ENCODE measurements around the gene PPFIA4. TPM values are rescaled to one million over a fixed set of nuclear protein-coding genes. Genes with fewer than 3 reads are reported as not detected.

PPFIA4 gene
- total and polyA plus RNA-seq, 2 donors (not counting 3 experiments of a cell fraction or from before 2014, with no cell fraction given): 0.17 to 0.22 TPM

DNA sequence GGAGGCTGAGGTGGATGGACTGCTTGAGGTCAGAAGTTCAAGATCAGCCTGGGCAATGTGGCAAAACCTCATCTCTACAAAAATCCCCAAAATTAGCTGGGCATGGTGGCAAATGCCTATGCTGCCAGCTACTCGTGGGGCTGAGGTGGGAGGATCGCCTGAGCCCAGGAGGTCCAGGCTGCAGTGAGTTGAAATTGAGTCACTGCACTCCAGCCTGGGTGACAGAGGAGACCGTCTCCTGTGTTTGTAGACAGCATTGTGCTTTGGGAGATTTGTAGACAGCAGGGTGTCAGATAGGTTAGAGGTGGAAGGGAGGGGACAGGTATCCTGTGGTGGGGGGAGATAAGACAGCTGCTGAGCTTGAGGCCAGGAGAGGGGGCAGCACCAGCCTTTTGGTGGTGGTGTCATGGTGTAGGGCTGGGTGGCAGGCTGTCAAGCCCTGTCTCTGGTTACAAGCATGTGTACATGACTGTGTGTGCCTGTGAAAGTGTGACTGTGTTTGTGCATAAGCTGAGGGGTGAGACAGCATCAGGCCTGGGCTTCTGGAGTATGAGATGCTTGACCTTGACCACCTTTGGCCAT is 15.2 kb downstream of the PPFIA4 start:
- H3K4me1 ChIP-seq (ENCODE audit: control insufficient read depth, extremely low read depth, insufficient read depth, low read length): no peaks in the 10 kb centered on the region
- ChIA-PET POLR2A (no interaction called here), CTCF (interaction anchor here (1.0 to 7.3 kb wide), 10 partner anchors 9 to 232 kb away, joined by 3 to 363 read pairs (median 24); partner anchors contain the start of gene PPFIA4)
- DNase-seq (ENCODE audit: low read depth, low spot score): no peak
- no peak for FAIRE-seq
- H3K9ac ChIP-seq (replicated peaks; ENCODE audit: extremely low read depth, insufficient read depth, low read length): no peak overlapping the region
- no TSS peak for BruUV-seq (replicated peaks)
- H3K9me3 ChIP-seq (replicated peaks; ENCODE audit: control insufficient read depth, insufficient read depth, low read length): no peaks in the 10 kb centered on the region
- H3K27ac ChIP-seq (ENCODE audit: insufficient read depth, low read depth, low read length): no peak overlapping the region
- H3K36me3 ChIP-seq (ENCODE audit: control insufficient read depth in 2 of 2, extremely low read depth in 1 of 2, insufficient read depth in 2 of 2, low read length in 2 of 2): no peaks in the 10 kb centered on the region
- no peak overlapping the region for H3K4me3 ChIP-seq (replicated peaks in 1 of 3; ENCODE audit: insufficient read depth in 1 of 3, low read depth in 1 of 3, low read length in 3 of 3)
- H3K4me2 ChIP-seq (ENCODE audit: insufficient read depth, low read length): no peak overlapping the region
- no peaks in the 10 kb centered on the region for H3K79me2 ChIP-seq (ENCODE audit: control insufficient read depth, insufficient read depth, low read length)
- dilution Hi-C loops (cut with MboI; ENCODE audit: extremely low pct_ligation_motif_present, low sequenced_read_pairs): no loop called here
- peaks cover 0 to 12% of the 10 kb centered on the region in 2 experiments for H3K27me3 ChIP-seq (ENCODE audit: control insufficient read depth in 2 of 2, insufficient read depth in 2 of 2, low read length in 2 of 2)
- TF ChIP-seq POLR2AphosphoS5 (IDR thresholded peaks at IDR 0.05; ENCODE audit: insufficient read depth, low read depth, low read length): no peak
- no peak for TF ChIP-seq MYC (IDR thresholded peaks at IDR 0.05; ENCODE audit: low read depth, low read length)
- TF ChIP-seq GATA2 (IDR thresholded peaks at IDR 0.05; ENCODE audit: insufficient read depth, insufficient read length, low read depth, low read length): no peak
- TF ChIP-seq POLR2A (IDR thresholded peaks at IDR 0.05; ENCODE audit: low read depth, low read length): no peak
- no peak for TF ChIP-seq FOS (IDR thresholded peaks at IDR 0.05; ENCODE audit: borderline replicate concordance, insufficient read depth, low read length)
- no peak for TF ChIP-seq EZH2 (IDR thresholded peaks at IDR 0.05; ENCODE audit: borderline replicate concordance, low read depth, low read length, severe bottlenecking)
- no peak for TF ChIP-seq JUN (IDR thresholded peaks at IDR 0.05; ENCODE audit: borderline replicate concordance, insufficient read depth, insufficient read length, low read depth)
- no peak for TF ChIP-seq CTCF (IDR thresholded peaks at IDR 0.05; ENCODE audit: extremely low read depth in 1 of 2, insufficient read depth in 1 of 2, low read depth in 1 of 2, low read length in 2 of 2)
- TF ChIP-seq MAX (IDR thresholded peaks at IDR 0.05; ENCODE audit: insufficient read depth, insufficient read length): no peak
- no peak overlapping the region for H2AFZ ChIP-seq (ENCODE audit: low read depth, low read length)
- no peaks in the 10 kb centered on the region for H4K20me1 ChIP-seq (replicated peaks; ENCODE audit: control insufficient read depth, extremely low read depth, insufficient read depth, low read length)
- intact Hi-C loops (cut with micrococcal nuclease): no loop called here
- no peaks in the 10 kb centered on the region for H3K9me1 ChIP-seq (replicated peaks; ENCODE audit: control insufficient read depth, extremely low read depth, insufficient read depth, low read length)

Data from endothelial cell of umbilical vein (primary cell).